Stimulated activated CD8-positive, alpha-beta memory T cell treated with anti-CD3 and anti-CD28 coated beads, Interleukin-4, amount 100 ng/mL, for 1 hour (primary cell): ENCODE data around the gene GNG11.

ENCODE experiments used
- DNase-seq, 2 donors: peaks; one replicate each; pipeline ENCODE4 v3.0.0-alpha.2; 2020; ENCODE audit warnings: low read depth in 2 of 2, low spot score in 1 of 2

The GNG11 gene

DNA sequence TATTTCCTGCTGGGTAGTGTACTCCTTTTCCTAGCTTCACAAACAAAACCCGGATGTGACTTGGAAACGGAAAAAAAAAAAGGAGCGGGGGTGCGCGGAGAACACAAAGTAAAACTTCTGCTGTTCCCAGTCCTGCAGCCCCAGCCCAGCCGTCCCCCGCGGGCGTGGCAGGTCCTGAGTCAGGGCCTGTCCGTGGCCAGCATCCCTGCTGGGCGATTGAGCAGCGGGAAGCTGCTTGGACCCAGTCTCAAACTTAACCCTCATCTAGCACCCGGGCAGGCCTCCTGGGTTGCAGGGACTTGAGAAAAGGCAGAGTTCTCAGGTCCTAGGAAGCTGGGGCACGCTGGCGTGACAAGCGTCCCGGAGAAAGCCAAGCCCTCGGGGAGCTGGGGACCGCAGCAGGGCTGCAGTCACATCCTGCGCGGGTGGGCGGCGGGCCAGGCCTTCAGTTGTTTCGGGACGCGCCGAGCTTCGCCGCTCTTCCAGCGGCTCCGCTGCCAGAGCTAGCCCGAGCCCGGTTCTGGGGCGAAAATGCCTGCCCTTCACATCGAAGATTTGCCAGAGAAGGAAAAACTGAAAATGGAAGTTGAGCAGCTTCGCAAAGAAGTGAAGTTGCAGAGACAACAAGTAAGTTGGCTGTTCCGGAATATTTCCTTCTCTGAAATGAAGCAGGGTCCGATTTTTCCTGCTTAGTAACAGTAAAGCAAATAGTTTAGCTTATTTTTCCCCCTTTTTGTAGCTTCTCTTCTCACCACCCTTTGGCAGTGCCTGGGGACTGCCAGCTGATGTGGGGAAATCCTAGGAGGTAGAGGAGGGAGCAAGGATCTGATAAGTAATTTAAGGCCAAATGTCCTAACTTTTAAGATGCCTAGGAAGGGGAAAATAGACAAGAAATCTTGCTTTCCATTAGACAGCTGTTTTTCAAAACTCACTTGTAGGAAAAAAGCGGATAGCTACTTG, at the start of gene GNG11:
TSS of gene GNG11 (plus strand) at position 129 of the 960 bp plus-strand sequence. CDS start at position 532, 403 bp downstream.
- no peak for DNase-seq

DNA sequence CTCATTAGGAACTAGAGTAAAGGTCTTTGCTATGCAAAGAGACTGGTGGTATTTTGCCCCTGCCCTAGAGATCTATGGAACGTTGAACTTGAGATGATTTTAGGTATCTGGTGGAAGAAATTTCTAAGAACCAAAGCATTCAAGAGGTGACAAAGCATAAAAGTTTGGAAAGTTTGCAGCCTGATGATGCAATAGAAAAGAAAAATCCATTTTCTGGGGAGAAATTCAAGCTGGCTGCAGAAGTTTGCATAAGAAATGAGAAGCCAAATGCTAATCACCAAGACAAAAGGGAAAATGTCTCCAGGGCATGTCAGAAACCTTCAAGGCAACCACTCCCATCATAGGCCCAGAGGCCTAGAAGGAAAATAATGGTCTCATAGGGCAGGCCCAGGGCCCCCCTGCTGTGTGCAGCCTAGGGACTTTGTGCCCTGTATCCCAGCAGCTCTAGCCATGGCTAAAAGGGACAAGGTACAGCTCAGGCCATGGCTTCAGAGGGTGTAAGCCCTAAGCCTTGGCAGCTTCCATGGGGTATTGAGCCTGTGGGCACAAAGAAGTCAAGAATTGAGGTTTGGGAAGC, 47.4 kb upstream of the GNG11 start:
- no peak for DNase-seq

DNA sequence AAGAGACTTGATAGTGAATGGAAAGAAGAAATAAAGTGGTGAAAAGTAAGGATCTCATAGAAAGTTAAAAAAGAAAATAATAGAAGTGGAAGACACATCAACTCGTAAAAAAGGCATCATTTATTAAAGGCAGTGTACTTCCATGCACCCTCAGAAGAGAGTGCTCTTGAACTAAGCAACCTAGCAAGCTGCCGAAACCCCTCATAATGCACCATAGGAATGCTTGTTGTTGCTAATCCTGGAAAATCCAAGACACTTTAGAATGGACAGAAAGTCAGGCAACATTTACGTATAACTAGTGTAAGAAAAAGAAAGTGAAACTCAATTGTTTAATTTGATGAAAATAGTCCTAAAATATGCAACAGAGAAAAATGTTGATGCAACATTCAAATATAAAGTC, 43.8 kb upstream of the GNG11 start:
- no peak for DNase-seq

DNA sequence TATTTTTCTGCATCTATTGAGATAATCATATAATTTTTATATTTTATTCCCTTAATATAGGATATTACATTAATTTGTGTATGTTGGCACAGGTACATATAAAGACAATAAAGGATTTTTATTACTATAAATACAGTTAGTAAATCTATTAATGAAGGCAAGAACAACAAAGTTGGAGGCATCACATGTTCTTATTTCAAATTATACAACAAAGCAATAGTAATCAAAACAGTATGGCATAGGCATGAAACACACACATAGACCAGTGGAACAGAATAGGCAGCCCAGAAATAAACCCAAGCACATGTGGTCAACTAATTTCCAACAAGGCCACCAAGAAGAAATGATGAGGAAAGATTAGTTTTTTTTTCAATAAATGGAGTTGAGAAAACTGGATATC, 42.2 kb upstream of the GNG11 start:
- DNase-seq, result no peak

DNA sequence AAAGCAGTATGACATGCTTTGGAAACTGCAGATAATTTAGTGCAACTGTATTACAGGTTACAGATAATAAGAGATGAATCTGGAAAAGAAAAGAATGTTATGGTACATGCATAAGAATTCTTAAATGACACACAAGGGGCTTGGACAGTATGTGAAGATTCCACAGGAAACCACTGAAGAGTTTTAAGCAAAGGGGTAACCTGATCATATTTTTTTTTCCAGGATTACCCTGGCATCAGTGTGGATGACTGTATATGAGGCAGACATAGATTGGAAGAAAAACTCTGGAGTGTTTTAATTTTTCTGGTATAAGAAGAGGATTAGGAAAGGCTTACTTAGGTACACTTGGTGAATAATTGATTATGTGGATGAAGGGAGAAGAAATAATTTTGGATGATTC, 39.1 kb upstream of the GNG11 start:
- no peak for DNase-seq

DNA sequence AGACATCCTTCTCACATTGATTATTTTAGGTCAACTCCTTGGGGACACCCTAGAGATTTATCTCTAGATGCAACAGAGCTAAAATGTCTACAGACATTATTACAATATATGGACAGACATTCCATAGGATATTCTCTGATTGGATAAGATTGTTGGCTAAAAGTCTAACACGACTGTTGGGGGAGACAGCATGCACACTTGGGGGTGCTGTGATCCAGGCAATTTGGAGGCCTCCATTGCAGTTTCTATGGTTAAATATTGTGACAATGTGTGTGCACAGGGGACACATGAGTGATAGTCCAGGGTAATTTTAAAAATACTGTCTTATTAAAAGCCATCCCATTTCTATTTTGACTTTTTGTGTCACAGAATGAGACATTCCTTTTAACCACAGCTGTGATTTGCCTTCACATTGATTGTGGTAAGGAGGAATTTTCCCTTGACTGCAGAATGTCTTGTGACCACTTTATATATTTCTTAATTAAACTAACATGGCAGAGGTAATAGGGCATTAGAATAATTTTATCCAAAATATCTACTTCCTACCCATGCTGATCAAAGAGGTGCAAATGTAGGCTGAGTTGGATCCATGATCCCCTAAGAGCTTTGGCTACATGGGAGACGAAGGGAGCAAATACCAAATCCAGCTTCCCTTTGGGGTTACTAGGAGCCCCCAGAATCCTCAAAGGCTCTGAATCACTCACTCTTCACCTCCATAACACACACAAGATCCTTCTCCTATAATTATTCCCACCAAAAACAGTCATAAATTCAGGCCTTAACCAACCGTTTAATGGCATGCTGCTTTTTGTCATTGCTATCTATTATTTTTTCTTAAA, 38.2 kb upstream of the GNG11 start:
- no peak for DNase-seq

DNA sequence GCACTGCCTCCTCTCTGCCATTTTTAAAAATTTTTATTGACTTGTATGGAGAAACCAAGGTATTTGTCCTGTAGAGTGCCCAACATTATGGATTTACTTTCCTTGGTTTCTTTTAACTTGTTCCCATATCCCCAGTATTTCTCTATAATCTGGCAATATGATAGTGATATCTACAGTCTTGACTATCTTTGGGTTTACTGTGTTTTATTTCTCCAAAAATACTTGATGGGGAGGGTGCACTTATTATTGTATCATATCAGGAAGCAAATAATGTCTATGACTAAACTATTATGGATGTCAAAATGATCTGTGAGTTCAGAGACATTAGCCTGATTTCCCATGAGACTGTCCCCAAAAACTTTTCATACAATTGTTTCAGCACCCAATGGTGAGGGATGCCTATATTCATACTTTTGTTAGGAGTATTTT, 37.6 kb upstream of the GNG11 start:
- DNase-seq, result no peak

DNA sequence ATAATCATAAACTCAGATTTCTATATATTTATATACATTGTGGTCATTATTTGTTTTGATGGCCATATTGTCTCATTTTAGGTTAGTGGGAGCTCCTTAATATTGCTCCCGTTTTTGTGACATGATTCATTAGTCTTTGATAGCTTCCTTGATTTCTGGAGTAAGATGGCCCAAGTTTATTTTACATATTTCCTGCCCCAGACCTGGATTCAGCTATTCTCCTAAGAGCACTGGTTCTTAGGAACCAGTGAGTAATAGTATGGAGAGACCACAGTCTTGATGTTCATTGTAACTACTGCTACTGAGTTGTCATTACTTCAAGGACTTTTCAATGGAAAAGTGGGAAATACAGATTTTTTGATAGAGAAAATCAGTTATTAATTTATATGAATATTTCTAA, 37.0 kb upstream of the GNG11 start:
- no peak for DNase-seq

DNA sequence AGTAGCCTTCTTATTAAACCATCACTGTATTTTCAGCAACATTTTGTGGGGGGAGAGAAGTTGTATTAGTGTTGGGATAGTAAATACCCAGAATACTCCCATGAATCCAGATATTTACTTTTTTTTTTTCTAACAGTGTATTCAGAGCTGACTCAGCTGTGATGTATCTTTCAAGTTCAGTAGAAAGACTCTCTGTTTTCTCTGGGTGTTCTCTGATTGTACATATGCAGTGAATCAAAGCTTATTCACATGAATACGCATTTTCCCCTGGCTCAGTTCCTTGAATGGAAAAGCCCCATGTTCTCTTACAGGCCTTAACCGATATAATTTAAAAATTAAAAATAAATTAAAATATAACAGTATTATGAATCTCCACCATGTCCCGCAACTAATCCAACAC, 32.3 kb upstream of the GNG11 start:
- DNase-seq, result no peak

DNA sequence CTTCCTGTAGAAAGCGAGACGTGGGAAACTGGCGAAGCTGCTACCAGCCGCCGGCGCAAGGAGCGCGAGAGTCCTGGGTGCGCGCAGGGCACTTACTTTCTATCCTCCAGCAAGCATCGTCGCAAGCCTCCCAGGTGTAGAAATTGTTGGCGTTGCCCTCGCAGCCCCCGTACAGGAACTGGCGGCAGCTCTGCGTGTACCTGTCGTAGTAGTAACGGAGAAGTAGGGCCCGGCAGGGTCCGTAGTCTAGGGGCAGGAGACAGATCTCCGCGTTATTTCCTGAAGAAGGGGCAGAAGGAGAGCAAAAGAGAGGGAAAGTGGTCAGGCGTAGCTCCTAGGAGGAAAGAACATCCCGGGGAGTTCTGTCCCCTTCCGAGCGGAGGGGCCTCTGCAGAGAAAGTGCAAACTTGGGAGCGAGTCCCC, 31.5 kb upstream of the GNG11 start:
- no peak for DNase-seq

DNA sequence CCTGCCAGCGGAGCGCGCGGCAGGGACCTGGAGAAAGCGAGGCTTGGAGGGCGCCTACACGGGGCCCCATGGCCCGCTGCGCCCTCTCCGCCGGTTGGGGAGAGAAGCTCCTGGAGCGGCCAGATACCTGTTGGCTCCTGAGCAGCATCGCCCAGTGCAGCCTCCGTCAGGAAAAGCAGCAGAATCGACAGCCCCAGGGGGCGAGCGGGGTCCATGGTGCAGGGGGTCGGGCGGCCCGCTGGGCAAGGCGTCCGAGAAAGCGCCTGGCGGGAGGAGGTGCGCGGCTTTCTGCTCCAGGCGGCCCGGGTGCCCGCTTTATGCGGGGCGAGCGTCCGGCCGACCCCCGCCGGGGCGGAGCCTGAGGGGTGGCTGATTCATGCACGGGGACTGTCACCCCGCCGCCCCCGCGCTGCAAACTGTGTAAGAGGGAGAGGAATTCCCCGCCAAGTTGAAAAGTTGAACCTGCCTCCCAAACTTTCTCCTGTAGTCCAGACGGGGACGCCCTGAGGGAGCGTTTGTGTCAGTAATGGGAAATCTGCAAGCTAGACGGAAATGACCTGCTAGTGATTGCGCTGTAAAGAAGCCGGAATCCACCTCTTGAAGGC, 31.0 kb upstream of the GNG11 start, which contains the start of gene TFPI2:
TSS of gene TFPI2 (minus strand) at position 290 of the 605 bp plus-strand sequence. CDS start at position 215, 75 bp downstream.
- DNase-seq, result no peak

DNA sequence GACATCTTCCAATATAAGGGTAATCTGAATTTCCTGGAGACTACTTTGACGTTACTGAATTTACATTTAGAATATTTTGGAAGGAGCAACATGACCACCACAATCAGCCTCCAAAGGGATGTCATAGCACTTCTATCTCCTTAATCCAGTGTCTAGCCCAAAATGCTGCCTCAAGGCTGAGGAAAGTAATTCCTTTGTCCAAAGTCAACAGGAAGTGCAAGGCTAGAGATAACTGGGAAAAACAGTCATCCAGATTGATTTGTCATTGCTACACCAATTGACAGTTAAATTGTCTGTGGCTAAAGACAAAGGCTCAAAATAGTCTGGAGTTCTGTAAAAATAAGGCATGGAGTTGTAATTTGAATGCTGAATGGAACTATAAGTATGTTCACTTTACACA, 27.1 kb upstream of the GNG11 start:
- DNase-seq, result no peak

DNA sequence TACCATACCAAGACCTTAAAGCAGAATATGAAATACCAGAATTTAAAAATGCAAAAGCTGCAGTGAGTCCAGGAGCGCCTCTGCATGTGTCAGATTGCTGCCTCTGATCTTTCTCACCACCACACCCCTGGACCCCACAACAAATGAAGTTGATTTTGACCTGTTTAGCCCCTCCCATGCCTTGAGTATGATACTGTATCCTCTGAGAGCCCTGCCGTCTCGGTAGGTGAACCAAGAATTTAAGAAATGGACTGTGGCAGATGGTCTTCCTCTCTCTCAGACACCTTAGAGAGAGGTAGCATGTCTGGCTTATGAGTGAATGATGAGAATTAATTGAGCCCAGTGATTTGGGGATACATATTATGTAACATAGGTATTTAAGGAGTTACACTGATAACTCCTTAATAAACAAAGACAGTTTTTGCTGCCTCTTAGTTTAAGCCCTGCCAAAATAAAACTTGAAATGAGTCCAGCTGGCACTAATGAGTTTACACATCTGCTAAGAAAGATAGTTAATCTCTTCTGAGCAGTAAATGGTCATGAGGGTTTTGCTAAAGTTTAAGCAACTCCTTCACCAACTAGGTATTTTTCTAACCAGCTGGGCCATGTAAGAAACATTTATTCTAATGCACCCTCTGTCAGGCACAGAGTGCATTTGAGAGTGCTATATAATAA, 26.4 kb upstream of the GNG11 start:
- no peak for DNase-seq

DNA sequence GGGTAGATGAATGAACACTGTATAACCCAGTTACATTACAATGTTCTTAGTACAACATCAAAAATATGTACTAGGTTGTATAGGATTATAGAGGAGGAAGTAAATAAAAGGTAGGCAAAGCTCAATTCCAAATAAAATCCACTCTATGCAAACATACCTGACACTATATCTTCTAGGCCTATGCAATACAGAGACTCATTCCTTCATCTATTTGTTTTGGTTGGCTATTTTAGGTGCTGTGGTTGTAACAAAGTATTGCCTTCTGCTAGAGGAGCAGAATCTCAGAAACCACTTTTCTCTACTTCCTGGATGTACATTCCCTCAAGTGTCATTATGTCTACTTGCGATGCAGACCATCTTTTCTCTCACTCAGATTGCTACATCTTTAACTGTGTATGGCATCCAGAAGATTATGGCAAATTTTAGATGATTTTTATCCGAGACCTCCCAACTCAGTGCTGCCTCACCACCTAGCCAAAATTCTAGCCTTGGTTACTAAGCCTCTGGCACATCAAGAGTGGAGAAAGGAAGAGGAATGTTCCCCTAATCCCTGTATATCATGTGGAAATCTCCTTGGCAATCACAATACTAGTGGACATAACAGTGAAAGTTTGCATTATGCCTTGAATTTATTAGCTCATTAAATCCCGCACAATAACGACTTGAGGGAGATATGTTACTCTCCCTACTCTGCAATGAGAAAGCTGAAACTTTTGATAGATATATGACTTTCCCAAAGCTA, 25.5 kb upstream of the GNG11 start:
- no peak for DNase-seq

DNA sequence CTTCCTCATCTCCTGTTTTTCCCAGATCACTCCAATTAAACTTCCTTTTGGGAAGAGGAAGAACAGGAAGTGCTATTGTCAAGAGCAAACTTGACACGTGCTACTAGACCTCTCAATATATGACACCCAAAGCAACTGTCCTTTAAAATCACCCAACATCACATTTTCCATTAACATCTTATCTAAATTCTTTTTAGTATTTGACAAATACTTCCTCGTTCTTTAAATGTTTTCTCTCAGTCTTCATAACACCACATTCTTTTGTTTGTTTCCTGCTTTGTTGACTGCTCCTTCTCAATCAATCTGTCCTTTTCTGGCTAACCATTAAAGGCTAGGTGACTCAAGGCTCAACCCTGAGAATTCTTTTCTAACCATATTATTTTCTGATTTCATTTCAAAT, 23.9 kb upstream of the GNG11 start:
- no peak for DNase-seq

DNA sequence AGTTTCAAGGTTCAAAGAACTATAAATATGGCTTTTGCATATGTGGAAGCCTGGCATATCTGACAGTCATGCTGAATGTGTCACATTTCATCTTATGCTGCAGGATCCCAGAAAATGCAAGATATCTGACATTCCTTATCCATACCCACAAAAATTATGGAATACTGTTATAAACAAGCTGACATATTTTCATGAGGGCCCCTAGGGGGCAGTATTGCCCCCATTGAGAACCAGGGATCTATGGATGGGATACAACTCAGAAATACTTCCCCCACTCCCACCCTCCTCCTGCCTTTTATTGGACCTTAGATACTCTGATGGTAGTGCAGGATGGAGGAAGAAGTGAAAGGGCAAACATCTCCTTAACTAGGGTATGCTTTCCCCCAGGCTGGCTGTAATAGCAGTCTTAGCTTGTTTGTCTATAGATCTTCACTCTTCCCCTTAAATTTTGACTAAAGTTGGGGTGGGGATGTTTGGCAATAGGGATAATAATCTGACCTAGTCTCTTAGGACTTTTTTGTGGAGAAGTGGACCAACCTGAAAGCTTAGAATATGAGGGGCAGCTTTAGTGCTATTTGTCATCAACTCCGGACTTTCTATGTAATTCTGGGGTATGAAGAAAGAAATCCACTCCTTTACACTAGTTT, 18.6 kb upstream of the GNG11 start:
- DNase-seq, result no peak

DNA sequence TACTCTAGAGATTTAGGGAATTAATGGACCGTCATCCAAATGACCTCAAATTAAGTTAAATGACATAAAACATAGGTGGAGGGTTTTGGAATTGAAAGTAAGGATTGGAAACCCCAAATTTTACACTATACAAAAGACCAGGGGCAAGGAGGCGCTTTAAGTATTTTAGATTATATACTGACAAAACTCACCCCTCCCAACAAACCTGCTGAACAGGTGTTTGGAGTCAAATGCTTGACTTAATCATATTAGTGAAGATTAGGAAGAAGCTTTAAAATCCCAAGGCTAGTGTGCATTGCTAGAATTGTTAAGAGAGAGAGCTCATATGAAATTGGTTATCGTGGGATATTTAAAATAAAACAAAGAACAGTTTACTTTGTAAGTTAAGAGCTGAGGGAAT, 15.3 kb upstream of the GNG11 start, which contains the start of gene GNGT1:
TSS of gene GNGT1 (plus strand) at position 301 of the 400 bp plus-strand sequence. CDS start 180 bp downstream, outside the sequence.
- no peak for DNase-seq

DNA sequence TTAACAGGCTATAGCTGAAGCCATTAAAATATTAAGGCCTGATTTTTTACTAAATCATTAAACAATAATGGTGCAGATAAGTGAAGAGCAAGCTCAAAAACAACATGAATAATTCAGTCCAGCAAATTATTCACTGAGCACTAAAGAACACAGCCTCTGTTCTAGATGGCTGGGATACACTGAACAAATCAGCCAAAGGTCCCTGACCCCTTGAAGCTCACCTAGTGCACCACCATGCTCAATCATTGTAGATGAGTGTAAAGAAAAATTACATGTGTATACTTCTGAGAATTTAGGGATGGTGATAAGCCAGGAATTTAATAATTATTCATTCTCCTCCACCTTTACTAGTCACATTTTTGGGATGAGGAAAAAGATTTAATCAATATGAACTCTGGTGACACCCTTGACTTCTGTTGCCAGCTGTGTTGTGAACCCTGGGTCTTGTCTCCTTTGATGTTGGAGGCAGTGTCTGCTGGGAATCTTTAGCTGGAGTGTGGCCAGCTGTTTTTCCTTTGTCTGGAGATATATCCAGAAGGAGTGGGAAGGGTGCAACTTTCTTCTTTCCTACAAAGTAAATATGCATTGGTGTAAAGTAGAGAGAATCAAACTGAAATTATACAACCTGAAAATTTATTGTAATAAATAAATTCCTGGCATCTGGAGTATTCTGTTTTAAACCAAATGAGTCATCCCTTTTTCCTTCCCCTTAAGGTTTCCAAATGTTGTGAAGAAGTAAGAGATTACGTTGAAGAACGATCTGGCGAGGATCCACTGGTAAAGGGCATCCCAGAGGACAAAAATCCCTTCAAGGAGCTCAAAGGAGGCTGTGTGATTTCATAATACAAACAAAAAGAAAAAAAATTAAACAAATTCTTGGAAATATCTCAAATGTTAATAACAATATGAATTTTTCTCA, 11.2 kb upstream of the GNG11 start:
- DNase-seq, result no peak
